GM12891 (cell line): ENCODE data around the gene MAGEA8.
"Not testable (repeated sequence)": the region's sequence is repeated elsewhere in the genome, so short reads cannot be mapped to it uniquely, and the experiment has no call there.

ENCODE experiments used
- PAX5 ChIP-seq: IDR thresholded peaks from 2 replicates; pipeline ENCODE4 v1.6.1; 2011; ENCODE audit warnings: low read length, moderate library complexity, mild to moderate bottlenecking; ENCODE audit not compliant: insufficient read depth, severe bottlenecking
- POLR2A ChIP-seq: IDR thresholded peaks from 2 replicates; pipeline ENCODE4 v1.6.1; 2011; ENCODE audit warnings: low read depth, low read length, control low read depth
- POLR2AphosphoS5 ChIP-seq: IDR thresholded peaks from 2 replicates; pipeline ENCODE4 v1.6.1; 2011; ENCODE audit warnings: low read depth, low read length, control low read depth
- SPI1 ChIP-seq: IDR thresholded peaks from 2 replicates; pipeline ENCODE4 v1.6.1; 2011; ENCODE audit warnings: low read depth, low read length, control low read depth
- TAF1 ChIP-seq: IDR thresholded peaks from 2 replicates; pipeline ENCODE4 v1.6.1; 2011; ENCODE audit warnings: low read depth, low read length, control low read depth

DNA sequence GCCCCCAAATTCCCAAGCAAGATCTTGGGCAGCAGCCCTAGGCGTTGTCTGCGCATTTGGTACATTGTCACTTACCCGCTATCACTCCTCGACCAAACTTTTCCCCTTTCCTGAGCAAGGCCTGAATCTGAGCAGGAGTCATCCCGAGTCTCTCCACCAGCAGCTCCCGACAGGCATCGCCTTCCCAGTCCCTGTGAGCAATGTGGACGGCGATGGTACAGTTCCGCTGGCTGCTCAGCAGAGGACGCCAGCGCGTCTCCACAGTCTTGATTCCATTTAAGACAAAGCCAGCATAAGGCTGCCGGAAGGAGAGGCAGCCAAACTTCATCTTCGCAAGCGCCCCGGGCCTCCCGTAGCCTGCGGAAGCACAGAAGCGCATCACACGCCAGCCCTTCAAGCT, 52.6 kb downstream of the MAGEA8 start:
- not testable (repeated sequence) for TF ChIP-seq POLR2AphosphoS5, POLR2A, TAF1, PAX5, SPI1
